BJ (cell line): ENCODE measurements around the gene ID2. TPM values are rescaled to one million over a fixed set of nuclear protein-coding genes. Genes with fewer than 3 reads are reported as not detected.

ENCODE experiments used
- CTCF ChIA-PET: fragments of 350-600 bp; formaldehyde crosslinking; extraction: SDS; loops from one replicate; lab custom pipeline; 2021; ENCODE audit warnings: antibody characterized with exemption, inconsistent platforms; lab: Yijun Ruan, JAX
- POLR2A ChIA-PET: fragments of 300-600 bp; sonication (Branson Sonifier 250); formaldehyde crosslinking; extraction: SDS; loops from one replicate; lab custom pipeline; 2021; ENCODE audit warnings: antibody characterized with exemption; lab: Charles Lee
- DNase-seq: peaks from one replicate; pipeline ENCODE4 v3.0.0-alpha.2; 2011; ENCODE audit warnings: low read depth
- H3K27me3 ChIP-seq: 2 replicates; pipeline ENCODE4 v1.6.0; 2011; ENCODE audit warnings: low read length; ENCODE audit not compliant: control insufficient read depth, insufficient read depth
- H3K36me3 ChIP-seq: 2 replicates; pipeline ENCODE4 v1.5.1; 2011; ENCODE audit warnings: low read length; ENCODE audit not compliant: control insufficient read depth, insufficient read depth
- H3K4me3 ChIP-seq: 2 replicates; pipeline ENCODE4 v1.5.1; 2011; ENCODE audit warnings: low read depth, mild to moderate bottlenecking, control low read depth, low read length
- polyA plus RNA-seq: library from polyadenylated mRNA; depleted of rRNA; stranded (reverse); fragments of >200 nt; gene quantifications from 2 replicates; pipeline ENCODE4 v1.2.3, GENCODE V29; 2011
- TF ChIP-seq, protein P1 (sequence below): IDR thresholded peaks from 2 replicates; pipeline ENCODE4 v1.5.1; 2011; ENCODE audit warnings: low read depth, mild to moderate bottlenecking, control low read depth, inconsistent platforms, low read length, moderate library complexity; ENCODE audit not compliant: insufficient read depth

Gene ID2
- polyA plus RNA-seq, 1 experiment: 242 TPM

DNA sequence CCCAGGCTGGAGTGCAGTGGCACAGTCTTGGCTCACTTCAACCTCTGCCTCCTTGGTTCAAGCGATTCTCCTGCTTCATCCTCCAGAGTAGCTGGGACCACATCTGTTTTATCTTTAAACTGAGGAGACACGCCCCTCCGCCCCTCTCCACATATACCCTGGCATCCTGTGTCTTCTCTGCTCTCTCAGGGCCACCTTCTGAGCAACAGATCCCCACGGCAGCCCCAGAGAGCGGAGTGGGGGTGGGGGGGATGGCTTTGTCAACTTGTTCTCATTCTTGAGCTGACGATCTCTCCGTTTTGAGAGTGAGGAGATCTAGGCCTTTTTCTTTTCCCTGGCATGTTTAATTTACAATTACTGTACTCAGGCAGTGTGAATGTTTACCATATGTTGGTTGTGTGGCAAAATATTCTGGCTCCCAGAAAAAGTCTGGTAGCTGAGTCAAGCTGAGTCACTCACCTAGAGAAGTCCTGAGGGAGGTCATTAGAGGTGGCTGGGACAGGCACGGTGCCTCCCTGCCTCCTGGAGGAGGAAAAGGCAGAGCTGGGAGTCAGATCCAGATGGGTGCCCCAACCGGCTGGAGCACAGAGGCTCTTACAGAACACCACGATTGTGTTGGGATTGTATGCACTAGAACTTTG lies 19.5 kb upstream of the ID2 start:
- TF ChIP-seq, protein P1, sequence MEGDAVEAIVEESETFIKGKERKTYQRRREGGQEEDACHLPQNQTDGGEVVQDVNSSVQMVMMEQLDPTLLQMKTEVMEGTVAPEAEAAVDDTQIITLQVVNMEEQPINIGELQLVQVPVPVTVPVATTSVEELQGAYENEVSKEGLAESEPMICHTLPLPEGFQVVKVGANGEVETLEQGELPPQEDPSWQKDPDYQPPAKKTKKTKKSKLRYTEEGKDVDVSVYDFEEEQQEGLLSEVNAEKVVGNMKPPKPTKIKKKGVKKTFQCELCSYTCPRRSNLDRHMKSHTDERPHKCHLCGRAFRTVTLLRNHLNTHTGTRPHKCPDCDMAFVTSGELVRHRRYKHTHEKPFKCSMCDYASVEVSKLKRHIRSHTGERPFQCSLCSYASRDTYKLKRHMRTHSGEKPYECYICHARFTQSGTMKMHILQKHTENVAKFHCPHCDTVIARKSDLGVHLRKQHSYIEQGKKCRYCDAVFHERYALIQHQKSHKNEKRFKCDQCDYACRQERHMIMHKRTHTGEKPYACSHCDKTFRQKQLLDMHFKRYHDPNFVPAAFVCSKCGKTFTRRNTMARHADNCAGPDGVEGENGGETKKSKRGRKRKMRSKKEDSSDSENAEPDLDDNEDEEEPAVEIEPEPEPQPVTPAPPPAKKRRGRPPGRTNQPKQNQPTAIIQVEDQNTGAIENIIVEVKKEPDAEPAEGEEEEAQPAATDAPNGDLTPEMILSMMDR: peak; percentile 45
- peak; percentile 61 for DNase-seq
- ChIA-PET POLR2A (interaction anchor here (0.8 to 1.3 kb wide), 2 partner anchors 19 to 21 kb away, joined by 8 to 10 read pairs; partner anchors contain the start of gene ID2), CTCF (interaction anchor here (0.6 to 1.1 kb wide), 4 partner anchors 9 to 1245 kb away, joined by 3 to 4 read pairs (median 4); no protein-coding TSS in a partner anchor)
- Histone ChIP-seq H3K27me3 (no peaks in the 10 kb centered on the region; the same call in 1 of the 2 replicates), H3K4me3 (no peak overlapping the region), H3K36me3 (no peaks in the 10 kb centered on the region)

GRCh38 chr2:8663997-8664396 lies 17.9 kb upstream of the ID2 start:
- TF ChIP-seq, protein P1: no peak
- DNase-seq: no peak
- Histone ChIP-seq H3K36me3 (no peaks in the 10 kb centered on the region), H3K27me3 (no peaks in the 10 kb centered on the region; the same call in 1 of the 2 replicates), H3K4me3 (no peak overlapping the region)
- ChIA-PET CTCF (interaction anchor here (0.9 kb wide), 1 partner anchor 14 kb away, joined by 3 read pairs; no protein-coding TSS in a partner anchor), POLR2A (no interaction called here)

DNA sequence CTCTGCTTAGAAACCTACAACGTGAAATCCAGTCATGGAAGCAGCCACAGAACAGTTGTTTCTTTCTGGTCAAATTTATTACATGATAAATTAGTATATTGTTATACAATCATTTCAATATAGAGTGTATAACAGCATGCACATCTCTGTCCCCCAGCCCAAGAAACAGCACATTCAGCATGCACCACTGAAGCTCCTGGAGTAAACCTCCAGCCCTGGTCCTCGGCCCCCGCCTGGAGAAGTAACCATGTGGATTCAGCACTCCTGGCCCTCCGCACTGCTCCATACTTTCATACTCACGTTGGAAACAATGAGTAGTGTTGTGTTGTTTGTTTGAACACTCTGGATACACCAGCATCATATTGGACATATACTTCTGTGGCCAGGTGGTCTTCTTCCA lies 15.3 kb upstream of the ID2 start:
- Histone ChIP-seq H3K36me3 (no peaks in the 10 kb centered on the region), H3K27me3 (no peaks in the 10 kb centered on the region; the same call in 1 of the 2 replicates), H3K4me3 (no peak overlapping the region)
- no peak for DNase-seq
- CTCF ChIA-PET: no interaction called here
- POLR2A ChIA-PET: no interaction called here
- TF ChIP-seq, protein P1: no peak

DNA sequence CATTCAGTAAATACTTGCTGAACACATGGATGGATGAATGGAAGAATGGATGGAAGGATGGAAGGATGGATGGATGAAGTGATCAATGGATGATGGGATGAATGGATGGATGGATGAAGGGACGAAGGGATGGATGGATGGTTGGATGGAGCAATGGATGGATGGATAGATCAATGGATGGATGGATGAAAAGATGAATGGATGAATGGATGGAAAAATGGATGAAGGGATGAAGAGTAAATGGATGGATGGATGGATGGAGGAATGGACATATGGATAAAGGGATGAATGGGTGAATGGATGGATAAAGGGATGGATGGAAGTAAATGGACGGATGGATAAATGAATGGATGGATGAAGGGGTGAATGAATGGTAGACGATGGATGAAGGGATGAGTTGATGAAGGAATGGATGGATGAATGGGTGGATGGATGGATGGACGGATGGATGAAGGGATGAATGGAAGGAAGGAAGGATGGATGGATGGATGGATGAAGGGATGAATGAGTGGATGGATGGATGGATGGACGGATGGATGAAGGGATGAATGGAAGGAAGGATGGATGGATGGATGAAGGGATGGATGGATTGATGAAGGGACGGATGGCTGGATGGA lies 13.9 kb upstream of the ID2 start:
- Histone ChIP-seq H3K36me3 (no peaks in the 10 kb centered on the region), H3K4me3 (no peak overlapping the region), H3K27me3 (no peaks in the 10 kb centered on the region; the same call in 1 of the 2 replicates)
- TF ChIP-seq, protein P1: no peak
- ChIA-PET CTCF (no interaction called here), POLR2A (no interaction called here)
- DNase-seq: no peak

DNA sequence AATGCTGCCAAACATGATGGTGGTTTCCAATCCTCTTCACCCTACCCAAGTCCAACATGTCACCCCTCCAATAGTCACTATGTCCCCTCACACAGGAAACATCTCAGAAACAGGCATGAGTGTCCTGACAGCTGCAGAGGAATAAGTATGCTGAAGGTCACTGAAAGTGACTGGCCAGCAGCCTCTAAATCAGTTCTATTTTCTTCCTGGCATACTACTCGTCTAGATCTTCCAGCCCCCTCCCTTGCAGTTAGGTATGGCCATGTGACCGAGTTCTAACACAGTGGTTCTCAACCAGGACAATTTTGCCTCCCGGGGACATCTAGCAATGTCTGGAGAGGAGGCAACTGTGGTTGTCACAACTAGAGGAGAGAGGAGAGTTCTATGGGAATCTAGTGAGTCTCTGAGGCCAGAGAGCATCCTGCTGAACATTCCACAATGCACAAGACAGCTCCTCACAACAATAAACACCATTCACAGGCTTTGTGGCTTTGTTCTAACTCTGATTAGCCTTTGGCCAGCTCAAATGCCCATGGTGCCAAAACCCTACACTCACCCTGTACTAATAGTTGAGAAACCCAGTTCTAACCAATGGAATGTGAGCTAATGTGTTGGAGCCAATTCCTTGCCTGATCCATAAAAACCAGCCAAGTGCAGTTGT lies 12.6 kb upstream of the ID2 start:
- no peak for DNase-seq
- POLR2A ChIA-PET: no interaction called here
- CTCF ChIA-PET: interaction anchor here (0.5 to 1.0 kb wide), 3 partner anchors 52 to 344 kb away, joined by 3 read pairs; no protein-coding TSS in a partner anchor
- Histone ChIP-seq H3K36me3 (no peaks in the 10 kb centered on the region), H3K27me3 (no peaks in the 10 kb centered on the region; the same call in 1 of the 2 replicates), H3K4me3 (no peak overlapping the region)
- TF ChIP-seq, protein P1: no peak
